RKO (cell line): Measurements from ENCODE around the gene HOTAIR.

Experiments
- DNase-seq: peaks from one replicate; pipeline ENCODE4 v3.0.0-alpha.2; 2016; ENCODE audit warnings: low spot score

Gene HOTAIR

DNA sequence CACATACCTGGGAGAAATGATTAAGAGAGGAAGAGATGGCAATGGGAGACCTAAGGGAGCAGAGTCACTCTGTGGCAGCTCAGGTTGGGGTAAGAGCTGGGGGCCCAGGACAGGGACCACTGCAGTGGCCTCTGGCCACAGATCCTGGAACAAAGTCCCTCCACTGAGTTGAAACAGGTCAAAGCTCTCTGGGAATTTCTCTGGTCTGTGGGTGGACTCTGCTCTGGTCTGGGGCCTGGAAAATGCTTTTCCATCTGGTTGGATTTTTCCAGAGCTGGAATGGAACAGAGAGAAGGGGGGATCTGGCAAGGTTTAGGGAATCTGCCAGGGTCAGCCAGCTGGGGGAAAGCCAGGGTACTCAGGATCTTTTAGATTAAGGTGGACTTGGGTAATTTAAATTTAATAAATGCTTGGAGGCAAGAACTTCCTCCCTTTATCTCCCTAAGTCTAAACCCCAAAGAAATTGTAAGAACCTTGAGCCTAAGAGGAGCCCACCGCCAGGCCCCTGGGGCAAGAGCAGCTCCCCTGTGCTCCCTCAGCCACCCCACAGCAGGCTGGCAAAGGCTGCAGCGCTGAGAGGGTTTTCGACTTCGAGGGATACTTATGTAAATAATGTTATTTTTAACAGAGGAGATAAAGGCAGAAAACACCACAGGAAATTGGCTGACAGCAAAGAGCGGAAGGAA, 13.9 kb upstream of the HOTAIR start:
- no peak for DNase-seq

DNA sequence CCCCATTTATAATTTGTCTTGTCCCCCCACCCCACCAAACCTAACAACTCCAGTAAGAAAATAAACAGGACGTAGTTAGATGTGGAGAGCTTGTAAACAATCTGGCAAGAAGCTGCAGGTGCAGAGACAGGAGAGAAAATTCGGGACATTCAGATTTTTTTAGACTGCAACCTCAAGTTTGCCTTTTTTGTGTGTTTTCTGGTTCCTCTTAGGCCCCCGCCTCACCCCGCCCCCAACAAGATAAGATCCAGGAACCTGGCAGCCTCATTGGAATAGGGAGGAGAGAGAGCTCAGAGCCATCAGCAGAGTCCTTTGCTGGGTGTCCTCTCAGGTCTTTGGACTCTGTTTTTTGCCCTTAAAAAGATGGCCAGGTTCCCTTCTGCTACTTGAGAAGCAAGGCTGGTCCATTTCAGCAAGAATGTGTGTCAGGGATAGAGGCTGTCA, 13.1 kb upstream of the HOTAIR start:
- no peak for DNase-seq

DNA sequence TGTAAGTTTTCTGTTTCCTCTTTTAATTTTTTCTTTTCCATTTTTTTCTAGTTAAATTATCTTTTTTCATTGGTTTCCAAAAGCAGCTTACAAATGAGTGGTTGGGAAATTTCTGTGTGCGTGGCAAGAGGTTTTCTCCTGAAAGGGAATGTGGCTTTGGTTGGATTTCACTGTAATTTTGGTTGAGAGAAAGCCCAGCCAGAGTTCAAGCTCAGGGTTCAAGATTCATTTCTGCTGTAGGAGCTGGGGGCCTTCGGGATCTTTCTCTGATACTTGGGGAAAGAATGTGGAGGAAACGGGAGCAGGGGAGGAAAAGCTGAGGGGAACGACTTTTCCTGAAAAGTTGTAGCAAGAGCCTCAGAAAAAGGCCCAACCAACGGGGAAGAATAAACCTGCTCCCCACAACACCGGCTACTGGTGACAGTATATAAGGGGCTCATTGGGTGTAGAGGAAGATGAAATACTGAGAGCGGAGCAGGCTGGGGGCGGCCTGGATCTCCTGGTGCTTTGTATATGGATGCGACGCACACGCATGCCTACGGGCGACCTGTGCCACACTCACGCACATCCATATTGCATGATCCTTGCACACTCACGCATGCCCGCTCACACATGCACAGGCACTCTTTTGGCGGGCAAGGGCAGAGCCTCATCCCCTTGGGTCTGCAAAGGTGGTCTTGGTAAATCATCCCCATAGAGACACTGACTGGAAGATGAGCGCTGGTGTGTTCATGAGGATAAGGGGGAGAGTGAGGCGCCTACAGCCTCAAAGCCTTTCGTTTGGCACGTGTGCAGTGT, 12.1 kb upstream of the HOTAIR start:
- no peak for DNase-seq

DNA sequence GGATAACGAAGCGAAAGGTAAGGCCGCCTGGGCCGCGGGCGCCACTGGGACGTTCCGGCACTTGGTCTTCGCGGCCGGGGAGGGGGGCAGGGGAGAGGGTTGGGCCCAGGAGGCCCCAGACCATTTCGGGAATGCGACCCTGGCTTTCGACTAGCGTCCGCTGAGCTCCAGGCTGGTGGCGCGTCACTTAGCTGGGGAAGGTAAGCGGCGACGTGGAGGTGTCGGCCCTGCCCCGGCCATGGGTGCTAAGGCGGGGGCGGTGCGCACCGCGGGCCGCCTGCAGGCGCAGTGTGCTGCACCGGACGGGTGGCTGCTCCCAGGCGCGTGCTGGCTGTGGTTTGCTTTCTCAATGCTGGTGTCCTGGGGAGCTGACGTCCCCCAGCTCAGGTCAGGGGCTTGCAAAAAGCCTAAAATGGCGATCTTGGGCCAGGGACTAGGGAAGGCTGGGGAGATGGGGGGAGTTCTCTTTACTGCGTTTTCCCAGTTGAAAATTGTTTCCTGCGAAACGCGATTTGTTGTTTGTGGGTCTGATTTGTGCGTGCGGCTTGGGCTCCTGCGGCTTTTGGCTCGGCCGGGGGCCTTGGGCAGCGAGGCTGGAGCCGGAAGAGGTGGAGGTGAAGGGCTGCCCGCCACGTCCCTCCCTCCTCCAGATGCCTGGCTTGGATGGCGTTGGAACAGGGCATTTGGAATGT, 11.4 kb upstream of the HOTAIR start:
- no peak for DNase-seq

DNA sequence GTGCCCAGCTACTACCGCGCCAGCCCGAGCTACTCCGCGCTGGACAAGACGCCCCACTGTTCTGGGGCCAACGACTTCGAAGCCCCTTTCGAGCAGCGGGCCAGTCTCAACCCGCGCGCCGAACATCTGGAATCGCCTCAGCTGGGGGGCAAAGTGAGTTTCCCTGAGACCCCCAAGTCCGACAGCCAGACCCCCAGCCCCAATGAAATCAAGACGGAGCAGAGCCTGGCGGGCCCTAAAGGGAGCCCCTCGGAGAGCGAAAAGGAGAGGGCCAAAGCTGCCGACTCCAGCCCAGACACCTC, 10.9 kb upstream of the HOTAIR start:
- no peak for DNase-seq

DNA sequence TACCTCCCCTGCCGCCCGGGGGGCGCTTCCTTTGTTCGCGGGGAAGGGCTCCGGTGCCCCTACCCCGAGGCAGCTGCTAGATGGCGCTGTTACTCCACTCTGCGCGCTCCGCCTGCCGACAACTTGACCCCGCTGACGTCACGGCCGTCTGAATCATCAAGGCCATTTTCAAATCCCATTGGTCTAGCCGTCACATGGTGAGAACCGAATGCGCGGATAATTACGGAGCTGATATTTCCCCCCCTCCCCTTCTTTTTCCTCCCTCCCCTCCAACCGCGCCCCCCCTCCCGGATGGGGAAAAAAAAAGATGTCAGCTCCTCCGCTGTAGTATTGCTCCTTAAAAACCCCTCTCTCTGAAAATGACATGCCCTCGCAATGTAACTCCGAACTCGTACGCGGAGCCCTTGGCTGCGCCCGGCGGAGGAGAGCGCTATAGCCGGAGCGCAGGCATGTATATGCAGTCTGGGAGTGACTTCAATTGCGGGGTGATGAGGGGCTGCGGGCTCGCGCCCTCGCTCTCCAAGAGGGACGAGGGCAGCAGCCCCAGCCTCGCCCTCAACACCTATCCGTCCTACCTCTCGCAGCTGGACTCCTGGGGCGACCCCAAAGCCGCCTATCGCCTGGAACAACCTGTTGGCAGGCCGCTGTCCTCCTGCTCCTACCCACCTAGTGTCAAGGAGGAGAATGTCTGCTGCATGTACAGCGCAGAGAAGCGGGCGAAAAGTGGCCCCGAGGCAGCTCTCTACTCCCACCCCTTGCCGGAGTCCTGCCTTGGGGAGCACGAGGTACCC, 10.3 kb upstream of the HOTAIR start, which contains the start of gene HOXC10:
Gene HOXC10 (plus strand): TSS at position 246 of the 791 bp plus-strand sequence. CDS start 114 bp downstream, at position 360.
- DNase-seq: peak; percentile 96

DNA sequence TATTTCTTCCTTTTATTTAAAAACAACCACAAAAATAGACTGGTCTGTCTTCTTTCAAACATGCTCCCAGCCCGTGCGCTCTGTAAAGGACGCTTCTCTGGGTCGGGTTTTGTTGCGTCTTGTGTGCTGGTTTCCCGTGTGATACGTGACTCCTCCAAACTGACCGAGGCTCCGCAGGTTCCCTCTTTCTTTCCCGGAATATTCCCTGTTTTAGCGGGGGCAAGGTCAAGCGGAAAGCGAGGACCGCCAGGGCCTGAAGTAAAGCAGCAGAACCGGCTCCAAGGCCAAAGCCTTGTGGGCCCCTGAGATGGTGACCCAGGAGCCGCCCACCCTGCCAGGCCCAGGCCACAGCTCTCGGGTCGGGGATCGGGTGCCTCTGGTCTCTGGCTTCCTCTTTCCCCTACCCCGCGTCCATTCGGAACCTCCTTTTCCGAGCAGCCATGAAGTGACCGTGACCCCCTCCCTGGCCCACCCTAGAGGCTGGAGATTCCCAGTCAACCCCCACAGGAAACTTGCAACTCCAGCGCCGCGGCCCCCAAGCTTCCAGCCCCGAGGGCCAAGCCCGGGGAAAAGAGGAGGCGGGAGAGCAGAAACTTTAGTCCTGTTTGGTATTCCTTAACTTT, 9.3 kb upstream of the HOTAIR start:
- no peak for DNase-seq

DNA sequence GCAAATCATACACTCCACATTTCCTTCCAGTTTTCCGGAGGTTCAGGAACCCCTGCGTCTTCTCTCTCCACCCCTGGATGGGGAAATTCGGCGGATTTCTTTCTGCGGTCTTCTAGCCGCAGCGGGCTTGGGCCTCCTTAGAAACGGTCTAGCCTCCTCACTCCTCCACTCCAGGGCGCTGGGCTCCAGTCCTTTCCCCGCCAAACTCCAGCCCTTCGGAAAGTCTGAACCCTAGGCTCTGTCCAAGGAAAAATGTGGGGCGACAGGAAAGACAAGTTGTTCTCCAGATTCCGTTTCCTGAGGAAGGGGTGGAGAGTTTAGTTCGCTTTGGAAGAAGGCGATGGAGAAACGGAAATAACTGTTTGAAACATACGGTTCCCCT, 8.8 kb upstream of the HOTAIR start:
- DNase-seq: no peak

DNA sequence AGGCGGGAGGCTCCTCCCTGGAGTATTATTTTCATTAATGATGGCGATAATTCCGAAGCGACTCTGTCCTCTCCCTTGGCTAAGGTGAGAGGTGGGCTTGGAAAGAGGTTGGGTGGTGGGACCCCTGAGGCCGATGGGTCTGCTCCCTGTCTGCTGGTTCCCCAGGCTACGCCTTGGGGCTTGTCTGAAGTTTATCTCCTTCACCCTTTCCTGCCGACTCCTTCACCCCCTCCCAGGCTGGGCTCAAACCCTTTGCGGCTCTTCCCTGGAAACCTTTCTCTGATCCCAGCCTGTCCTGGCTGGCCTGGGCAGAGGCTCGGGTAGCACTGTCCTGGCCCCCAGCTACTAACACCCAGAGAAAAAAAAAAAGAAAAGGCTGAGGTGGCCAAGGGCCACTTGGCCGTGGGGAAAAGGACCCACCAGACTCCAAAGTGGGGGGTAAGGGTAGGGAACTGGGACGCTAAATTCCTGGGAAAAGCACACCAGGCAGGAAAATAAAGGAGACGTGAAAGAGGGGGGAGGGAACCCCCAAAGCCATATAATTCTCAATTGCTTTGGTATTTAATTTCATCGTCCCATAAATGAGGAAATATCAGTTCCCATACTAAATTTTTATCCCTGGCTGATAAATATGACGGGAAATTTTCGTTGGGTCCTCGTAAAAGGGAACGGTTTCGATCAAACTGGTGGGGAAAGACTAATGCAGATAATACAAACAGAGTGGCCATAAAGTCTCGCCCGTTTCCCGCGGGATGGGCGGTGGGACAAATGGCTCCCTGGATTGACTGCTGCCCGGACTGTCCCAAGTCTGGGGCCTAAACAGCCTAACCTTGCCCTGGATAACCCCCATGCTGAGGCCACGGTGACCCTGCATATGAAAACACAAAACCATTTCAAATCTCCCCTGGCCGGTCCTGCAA, 8.2 kb upstream of the HOTAIR start:
- DNase-seq: no peak

DNA sequence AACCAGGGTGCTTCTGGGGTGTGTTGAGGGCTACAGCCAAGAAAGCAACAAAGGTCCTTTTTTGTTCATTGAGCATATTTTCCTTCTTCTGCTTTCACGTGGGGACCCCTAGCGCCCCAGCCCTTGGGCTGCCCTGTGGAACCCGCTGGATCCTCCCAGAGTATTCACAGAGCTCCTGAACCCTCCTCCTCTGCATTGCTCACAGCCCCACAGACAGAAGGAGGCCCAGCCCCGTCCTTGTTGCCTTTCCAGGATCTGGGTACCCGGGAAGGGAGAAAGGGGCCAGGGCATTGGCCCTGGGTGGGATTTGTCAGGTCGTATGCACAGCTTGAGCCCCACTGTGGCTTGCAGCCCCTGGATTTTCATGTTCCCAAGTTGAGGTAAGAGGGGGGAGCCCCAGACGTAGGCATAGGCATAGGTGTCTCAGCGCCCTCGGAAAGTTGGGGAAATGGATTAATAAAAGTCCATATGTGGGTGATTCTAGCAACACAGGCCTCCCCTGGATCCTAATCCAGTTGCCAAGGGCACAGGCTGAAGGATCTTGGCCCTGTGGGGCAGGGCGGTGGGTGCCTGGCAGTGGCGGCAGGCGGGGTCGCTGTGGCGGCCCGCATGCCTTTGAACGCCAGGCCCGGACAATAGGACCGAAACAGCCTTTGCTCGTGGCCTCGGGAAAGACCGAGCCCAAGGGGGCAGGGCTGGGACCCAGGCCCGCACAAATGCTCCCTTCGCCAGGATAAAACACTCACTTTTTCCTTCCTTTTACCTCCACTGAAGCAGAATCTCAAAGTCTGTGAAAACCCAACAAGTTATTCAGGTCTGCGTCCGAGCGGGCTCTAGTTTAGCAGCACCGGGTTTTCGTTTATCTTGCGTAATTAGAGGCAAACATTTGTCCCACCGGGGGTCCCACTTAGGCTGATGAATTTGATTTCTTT, 7.1 kb upstream of the HOTAIR start:
- DNase-seq: no peak

DNA sequence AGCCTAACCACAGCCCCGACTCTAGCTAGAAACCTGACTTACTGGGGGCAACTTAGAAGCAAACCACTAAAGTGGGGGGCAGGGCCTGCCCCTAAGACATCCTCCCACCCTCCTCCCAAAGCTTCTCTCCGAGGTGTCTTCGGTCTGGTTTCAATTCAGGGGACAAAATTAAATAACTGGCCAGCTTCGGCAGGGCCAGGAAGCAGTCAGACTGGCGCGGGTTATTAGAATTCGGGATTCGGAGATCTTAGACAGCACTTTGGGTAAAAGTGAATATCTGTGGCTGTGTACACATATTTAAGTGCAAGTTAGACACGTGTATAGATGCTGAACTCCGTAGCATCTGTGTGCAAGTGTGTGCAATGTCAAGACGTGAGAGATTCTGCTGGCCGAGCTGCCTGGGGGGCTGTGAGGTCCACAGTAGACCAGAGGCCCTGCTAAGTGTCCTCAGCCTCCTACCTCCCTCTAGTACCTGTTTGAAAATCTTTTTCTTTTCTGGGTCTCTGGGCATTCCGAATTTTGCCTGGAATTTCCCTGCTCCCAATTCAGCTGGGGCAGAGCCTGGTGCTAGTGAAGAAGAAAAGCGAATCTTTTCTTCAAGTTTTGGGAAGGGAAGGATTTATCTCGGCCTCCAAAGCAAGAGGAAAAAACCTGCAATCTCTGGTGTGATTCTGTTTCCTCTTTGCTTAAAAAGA, 6.2 kb upstream of the HOTAIR start:
- no peak for DNase-seq

DNA sequence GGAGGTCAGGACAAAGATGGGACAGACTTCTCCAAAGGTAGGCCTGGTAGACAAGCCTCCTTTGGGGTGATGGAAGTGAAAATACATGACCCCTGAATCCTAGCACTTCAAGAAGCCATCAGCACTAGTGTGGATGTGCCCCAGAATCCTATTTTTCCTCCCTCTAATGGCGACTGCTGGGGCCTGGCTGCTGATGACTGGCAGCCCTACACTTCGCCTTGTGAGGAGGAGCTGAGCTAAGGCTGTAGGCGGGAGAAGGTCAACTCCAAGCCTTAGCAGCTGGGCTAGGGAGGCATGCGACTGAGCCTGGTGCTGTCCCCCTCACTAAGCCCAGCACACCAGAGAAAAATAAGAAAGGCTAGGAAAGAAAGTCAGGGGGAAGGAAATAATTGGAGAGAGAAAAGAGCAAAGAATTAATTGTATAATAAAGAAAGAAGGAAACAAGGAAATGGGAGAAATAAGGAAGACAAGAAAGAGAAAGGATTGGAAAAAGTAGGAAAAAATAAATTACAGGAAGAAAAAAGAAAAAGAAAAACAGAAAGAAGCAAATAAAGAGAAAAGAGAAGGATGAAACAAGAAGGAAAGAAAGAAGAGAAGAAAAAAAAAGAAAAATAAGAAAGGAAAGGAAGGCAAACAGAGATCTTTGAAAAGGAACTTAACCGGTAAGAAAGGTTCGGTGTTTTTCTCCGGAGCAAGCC, 5.5 kb upstream of the HOTAIR start:
- no peak for DNase-seq

DNA sequence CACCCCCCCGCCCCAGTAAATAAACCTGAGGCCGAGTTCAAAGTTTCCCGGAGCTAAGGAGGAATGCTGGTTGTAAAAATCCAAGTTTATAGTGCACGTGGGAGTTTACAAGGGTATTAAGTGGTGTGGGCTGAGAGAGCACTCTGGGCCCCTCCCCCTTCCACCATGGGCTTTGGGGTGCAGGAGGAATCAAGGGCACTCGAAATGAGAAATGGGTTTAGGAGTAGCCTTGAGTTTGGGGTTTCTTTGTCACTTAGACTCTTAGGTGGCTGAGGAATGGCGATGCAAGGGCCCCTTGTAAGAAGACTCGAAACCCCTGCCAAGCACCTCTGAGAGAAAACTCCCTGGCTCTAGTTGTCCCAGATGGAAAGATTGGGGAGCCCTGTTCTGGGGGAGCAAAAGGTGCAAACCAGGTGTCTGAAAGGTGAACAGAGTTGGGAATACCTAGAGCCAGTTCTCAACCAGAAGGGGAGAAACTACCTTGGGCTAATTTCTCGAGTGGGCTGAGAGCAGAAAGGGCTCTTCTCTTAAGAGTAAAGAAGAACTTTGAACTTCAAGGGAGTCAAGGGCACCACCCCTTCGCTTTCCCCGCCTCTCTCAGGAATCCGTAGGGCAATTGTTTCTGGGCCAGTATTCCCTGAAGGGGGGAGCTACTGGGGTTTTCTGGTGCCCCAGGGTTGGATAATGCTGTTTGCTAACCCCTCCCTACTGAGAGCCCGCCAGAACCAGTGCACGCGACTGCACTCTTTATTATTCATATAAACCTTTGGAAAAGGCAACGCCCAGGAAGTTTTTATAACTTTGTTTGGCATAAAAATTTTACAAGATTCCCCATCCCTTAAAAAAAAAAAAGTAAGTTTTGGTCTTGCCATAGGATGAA, 4.0 kb upstream of the HOTAIR start:
- no peak for DNase-seq

DNA sequence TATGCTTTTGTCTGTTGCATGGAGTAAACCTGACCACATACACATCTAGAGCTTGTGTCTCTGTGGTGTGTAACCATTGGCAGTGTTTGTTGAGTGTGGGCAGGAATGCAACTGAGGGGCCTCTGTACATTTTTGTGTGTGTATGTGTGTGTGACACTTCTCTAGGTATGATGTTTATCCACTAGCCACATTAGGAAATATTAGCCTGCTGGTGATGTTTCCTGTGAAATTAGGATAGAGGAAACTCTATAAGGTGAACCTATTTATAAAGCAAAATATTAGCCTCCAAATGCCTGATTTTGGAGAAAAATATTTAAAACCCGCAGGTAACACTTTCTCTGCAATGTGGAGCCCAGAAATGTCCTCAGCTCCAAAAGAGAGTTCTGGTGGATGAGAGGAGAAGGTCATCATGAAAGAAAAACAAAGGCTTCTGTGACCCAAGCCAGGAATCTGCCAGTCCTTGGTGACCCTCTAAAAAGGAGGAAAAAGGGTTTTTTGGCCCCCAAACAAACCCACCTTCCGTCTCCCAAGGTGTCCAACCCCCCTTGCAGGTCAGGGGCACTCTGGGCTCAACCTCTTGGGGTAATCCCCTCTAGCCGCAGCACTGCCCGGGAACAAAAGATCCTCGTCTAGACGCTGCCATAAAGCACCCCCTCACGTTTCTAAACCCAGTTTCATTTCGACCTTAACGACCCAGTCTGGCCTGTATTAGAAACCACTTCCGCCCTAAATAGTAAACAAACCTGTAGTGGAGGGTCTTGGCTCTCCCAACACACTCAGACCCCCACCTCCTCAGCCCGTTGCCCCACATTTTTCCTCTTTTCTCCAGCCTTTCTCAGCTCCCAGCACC, 3.1 kb upstream of the HOTAIR start:
- DNase-seq: no peak

DNA sequence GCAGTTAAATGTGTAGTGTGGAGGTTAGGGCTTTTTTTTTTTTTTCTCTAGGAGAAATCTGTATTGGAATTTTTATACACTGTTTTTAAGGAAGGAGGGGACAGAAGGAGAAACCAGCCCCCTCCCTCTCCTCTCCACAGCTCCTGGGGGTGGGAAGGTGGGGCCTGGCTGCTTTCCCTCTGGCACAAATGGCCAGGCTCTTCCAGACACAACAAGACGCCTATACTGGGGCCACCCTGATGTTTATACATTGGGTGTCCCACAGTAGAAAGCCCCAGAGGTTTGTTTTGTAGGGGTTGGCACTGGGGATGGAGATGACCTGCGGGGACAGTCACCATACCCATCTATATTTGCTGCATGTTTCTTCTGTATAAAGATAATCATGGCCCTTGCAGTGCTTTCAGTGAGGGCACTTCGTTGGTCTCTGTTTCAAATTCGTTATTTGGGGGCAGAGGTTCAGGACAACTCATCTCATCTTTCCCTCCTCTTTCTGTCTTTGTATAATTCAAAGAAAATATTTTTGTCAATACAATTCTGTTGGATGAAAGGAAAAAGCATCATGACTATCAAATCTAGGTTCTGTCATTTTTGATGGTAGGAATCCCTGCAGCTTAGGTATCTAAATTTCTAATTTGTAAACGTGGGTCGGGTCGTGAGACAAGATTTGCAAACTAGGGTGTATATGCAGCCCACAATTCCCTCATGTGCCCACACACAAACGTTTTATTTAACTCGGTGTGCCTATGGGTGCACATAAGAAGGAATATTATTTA, 2.3 kb upstream of the HOTAIR start:
- no peak for DNase-seq
